ENCODE measurements around the gene LY86. TPM values are rescaled to one million over a fixed set of nuclear protein-coding genes. Genes with fewer than 3 reads are reported as not detected.

Gene LY86
- total and polyA plus RNA-seq, 12 donors, result 0.23 to 7.6 (median 0.91) TPM

GRCh38 chr6:6674872-6675271, 86.4 kb downstream of the LY86 start:
- H3K4me1 ChIP-seq, result peaks cover 4 to 30% (median 19%) of the 10 kb centered on the region in 9 donors
- TF ChIP-seq CTCF (IDR thresholded peaks at IDR 0.05), result peak in 2 of 9 donors; percentile 13 to 25
- H3K9me3 ChIP-seq, result peaks cover 0 to 4% (median 0%) of the 10 kb centered on the region in 11 donors
- no peak overlapping the region for H3K4me3 ChIP-seq
- no peaks in the 10 kb centered on the region for H3K27me3 ChIP-seq
- no peak overlapping the region for H3K27ac ChIP-seq
- no peak for DNase-seq
- WGBS, 2 donors, result 47 to 51% methylated on average over 4 of the region's 4 CpGs
- intact Hi-C loops (cut with DNase I), result loop anchor here in 8 of 10 donors (5.0 to 10.0 kb wide), 5 partner anchors 47 to 940 kb away; no protein-coding TSS in a partner anchor
- no peaks in the 10 kb centered on the region for H3K36me3 ChIP-seq
- ATAC-seq, result no peak

- intact Hi-C loops (cut with DNase I), result loop anchor here in 9 of 10 donors (1.0 to 10.0 kb wide), 7 partner anchors 45 to 938 kb away; no protein-coding TSS in a partner anchor
- DNase-seq, result peak; percentile 66 to 81
- WGBS, 2 donors, result 16 to 19% methylated on average over 7 of the region's 7 CpGs
- Histone ChIP-seq H3K27me3 (no peaks in the 10 kb centered on the region), H3K36me3 (no peaks in the 10 kb centered on the region), H3K9me3 (peaks cover 0 to 4% (median 0%) of the 10 kb centered on the region in 11 donors), H3K27ac (peak overlapping the region; percentile 14 to 77 (median 63)), H3K4me1 (peaks cover 4 to 51% (median 27%) of the 10 kb centered on the region in 9 donors), H3K4me3 (no peak overlapping the region)
- TF ChIP-seq CTCF (IDR thresholded peaks at IDR 0.05), result peak; percentile 91 to 98 (median 96)
- peak; percentile 63 to 91 (median 86) for ATAC-seq
Observed at GRCh38 chr6:6676910-6677441, 88.5 kb downstream of the LY86 start.

- WGBS, 2 donors, result 85 to 90% methylated on average over 12 of the region's 12 CpGs
Observed at GRCh38 chr6:6678185-6678671, 89.7 kb downstream of the LY86 start.

GRCh38 chr6:6678811-6679210, 90.3 kb downstream of the LY86 start:
- no peak for DNase-seq
- no peak overlapping the region for H3K4me3 ChIP-seq
- intact Hi-C loops (cut with DNase I), result loop anchor here in 8 of 10 donors (5.0 to 10.0 kb wide), 5 partner anchors 43 to 936 kb away; no protein-coding TSS in a partner anchor
- ATAC-seq, result no peak
- no peaks in the 10 kb centered on the region for H3K36me3 ChIP-seq
- H3K4me1 ChIP-seq, result peaks cover 4 to 70% (median 27%) of the 10 kb centered on the region in 9 donors
- no peak for TF ChIP-seq CTCF (IDR thresholded peaks at IDR 0.05)
- WGBS, 2 donors, result 85 to 86% methylated on average over 11 of the region's 11 CpGs
- H3K27me3 ChIP-seq, result no peaks in the 10 kb centered on the region
- H3K27ac ChIP-seq, result peak overlapping the region in 2 of 10 donors; percentile 2 to 7
- H3K9me3 ChIP-seq, result no peaks in the 10 kb centered on the region

More at GRCh38 chr6:6678185-6678671, 89.7 kb downstream of the LY86 start:
- peak overlapping the region in 5 of 10 donors; percentile 43 to 77 (median 73) for H3K27ac ChIP-seq
- H3K9me3 ChIP-seq, result no peaks in the 10 kb centered on the region
- ATAC-seq, result no peak
- H3K4me3 ChIP-seq, result no peak overlapping the region
- DNase-seq, result no peak
- peaks cover 4 to 64% (median 27%) of the 10 kb centered on the region in 9 donors for H3K4me1 ChIP-seq
- intact Hi-C loops (cut with DNase I), result loop anchor here in 8 of 10 donors (5.0 to 10.0 kb wide), 5 partner anchors 44 to 937 kb away; no protein-coding TSS in a partner anchor
- no peaks in the 10 kb centered on the region for H3K27me3 ChIP-seq
- no peaks in the 10 kb centered on the region for H3K36me3 ChIP-seq
- TF ChIP-seq CTCF (IDR thresholded peaks at IDR 0.05), result no peak
